ENCODE measurements around the gene ANTKMT. TPM values are rescaled to one million over a fixed set of nuclear protein-coding genes. Genes with fewer than 3 reads are reported as not detected.
A peak's percentile ranks its signal among the peaks of the same experiment; 100 is the strongest.

Gene ANTKMT
- total and polyA plus RNA-seq, 2 donors (not counting 3 experiments of a cell fraction or from before 2014, with no cell fraction given), result 26.1 to 27.9 TPM

DNA sequence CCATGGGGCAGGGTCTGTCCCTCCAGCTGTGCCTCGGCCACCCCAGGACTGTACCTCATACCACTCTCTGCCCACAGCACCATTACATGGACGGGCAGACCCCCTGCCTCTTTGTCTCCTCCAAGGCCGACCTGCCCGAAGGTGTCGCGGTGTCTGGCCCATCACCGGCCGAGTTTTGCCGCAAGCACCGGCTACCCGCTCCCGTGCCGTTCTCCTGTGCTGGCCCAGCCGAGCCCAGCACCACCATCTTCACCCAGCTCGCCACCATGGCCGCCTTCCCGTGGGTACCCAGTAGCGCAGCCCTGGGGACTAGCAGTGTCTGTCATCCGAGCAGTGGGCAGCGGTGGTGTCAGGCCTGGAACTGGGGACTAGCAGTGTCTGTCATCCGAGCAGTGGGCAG lies 48.1 kb upstream of the ANTKMT start:
- CTCF ChIA-PET, result no interaction called here

GRCh38 chr16:673399-673991 lies 47.5 kb upstream of the ANTKMT start:
- TSS peak; percentile 12 for BruUV-seq (replicated peaks)
- H4K20me1 ChIP-seq (replicated peaks; ENCODE audit: control insufficient read depth, extremely low read depth, insufficient read depth, low read length), result no peaks in the 10 kb centered on the region
- H3K27me3 ChIP-seq (ENCODE audit: control insufficient read depth in 2 of 2, insufficient read depth in 2 of 2, low read length in 2 of 2), result no peaks in the 10 kb centered on the region
- H3K9me3 ChIP-seq (replicated peaks; ENCODE audit: control insufficient read depth, insufficient read depth, low read length), result no peaks in the 10 kb centered on the region
- H3K9ac ChIP-seq (replicated peaks; ENCODE audit: extremely low read depth, insufficient read depth, low read length), result no peak overlapping the region
- DNase-seq (ENCODE audit: low read depth, low spot score), result no peak
- no peaks in the 10 kb centered on the region for H3K4me1 ChIP-seq (ENCODE audit: control insufficient read depth, extremely low read depth, insufficient read depth, low read length)
- ChIA-PET CTCF (no interaction called here), POLR2A (no interaction called here)
- no peaks in the 10 kb centered on the region for H3K9me1 ChIP-seq (replicated peaks; ENCODE audit: control insufficient read depth, extremely low read depth, insufficient read depth, low read length)
- peaks cover 13% of the 10 kb centered on the region for H3K79me2 ChIP-seq (ENCODE audit: control insufficient read depth, insufficient read depth, low read length)
- H3K36me3 ChIP-seq (ENCODE audit: control insufficient read depth in 2 of 2, extremely low read depth in 1 of 2, insufficient read depth in 2 of 2, low read length in 2 of 2), result peaks cover 5 to 35% of the 10 kb centered on the region in 2 experiments
- no peak overlapping the region for H3K4me3 ChIP-seq (replicated peaks in 1 of 3; ENCODE audit: insufficient read depth in 1 of 3, low read depth in 1 of 3, low read length in 3 of 3)
- dilution Hi-C loops (cut with MboI; ENCODE audit: extremely low pct_ligation_motif_present, low sequenced_read_pairs), result no loop called here
- no peak overlapping the region for H2AFZ ChIP-seq (ENCODE audit: low read depth, low read length)
- no peak for TF ChIP-seq JUN (IDR thresholded peaks at IDR 0.05; ENCODE audit: borderline replicate concordance, insufficient read depth, insufficient read length, low read depth)
- TF ChIP-seq EZH2 (IDR thresholded peaks at IDR 0.05; ENCODE audit: borderline replicate concordance, low read depth, low read length, severe bottlenecking), result no peak
- H3K27ac ChIP-seq (ENCODE audit: insufficient read depth, low read depth, low read length), result no peak overlapping the region
- intact Hi-C loops (cut with micrococcal nuclease), result no loop called here
- H3K4me2 ChIP-seq (ENCODE audit: insufficient read depth, low read length), result no peak overlapping the region
- no peak for FAIRE-seq

More for the DNA sequence above, 48.1 kb upstream of the ANTKMT start:
- no TSS peak for BruUV-seq (replicated peaks)
- H3K4me2 ChIP-seq (ENCODE audit: insufficient read depth, low read length), result no peak overlapping the region
- no peaks in the 10 kb centered on the region for H3K9me1 ChIP-seq (replicated peaks; ENCODE audit: control insufficient read depth, extremely low read depth, insufficient read depth, low read length)
- DNase-seq (ENCODE audit: low read depth, low spot score), result no peak
- no peak for TF ChIP-seq POLR2AphosphoS5 (IDR thresholded peaks at IDR 0.05; ENCODE audit: insufficient read depth, low read depth, low read length)
- no peak for TF ChIP-seq JUN (IDR thresholded peaks at IDR 0.05; ENCODE audit: borderline replicate concordance, insufficient read depth, insufficient read length, low read depth)
- no peak for TF ChIP-seq EZH2 (IDR thresholded peaks at IDR 0.05; ENCODE audit: borderline replicate concordance, low read depth, low read length, severe bottlenecking)
- no peak for TF ChIP-seq POLR2A (IDR thresholded peaks at IDR 0.05; ENCODE audit: low read depth, low read length)
- no peak for TF ChIP-seq MYC (IDR thresholded peaks at IDR 0.05; ENCODE audit: low read depth, low read length)
- no peak for TF ChIP-seq GATA2 (IDR thresholded peaks at IDR 0.05; ENCODE audit: insufficient read depth, insufficient read length, low read depth, low read length)
- no peak for TF ChIP-seq MAX (IDR thresholded peaks at IDR 0.05; ENCODE audit: insufficient read depth, insufficient read length)
- no peaks in the 10 kb centered on the region for H3K9me3 ChIP-seq (replicated peaks; ENCODE audit: control insufficient read depth, insufficient read depth, low read length)
- H4K20me1 ChIP-seq (replicated peaks; ENCODE audit: control insufficient read depth, extremely low read depth, insufficient read depth, low read length), result no peaks in the 10 kb centered on the region
- POLR2A ChIA-PET, result no interaction called here
- H3K4me3 ChIP-seq (replicated peaks in 1 of 3; ENCODE audit: insufficient read depth in 1 of 3, low read depth in 1 of 3, low read length in 3 of 3), result no peak overlapping the region
- no peak overlapping the region for H2AFZ ChIP-seq (ENCODE audit: low read depth, low read length)
- H3K27ac ChIP-seq (ENCODE audit: insufficient read depth, low read depth, low read length), result no peak overlapping the region
- H3K9ac ChIP-seq (replicated peaks; ENCODE audit: extremely low read depth, insufficient read depth, low read length), result no peak overlapping the region
- H3K79me2 ChIP-seq (ENCODE audit: control insufficient read depth, insufficient read depth, low read length), result peaks cover 18% of the 10 kb centered on the region
- H3K4me1 ChIP-seq (ENCODE audit: control insufficient read depth, extremely low read depth, insufficient read depth, low read length), result no peaks in the 10 kb centered on the region
- H3K27me3 ChIP-seq (ENCODE audit: control insufficient read depth in 2 of 2, insufficient read depth in 2 of 2, low read length in 2 of 2), result no peaks in the 10 kb centered on the region
- dilution Hi-C loops (cut with MboI; ENCODE audit: extremely low pct_ligation_motif_present, low sequenced_read_pairs) (no loop called here), intact Hi-C loops (cut with micrococcal nuclease) (no loop called here)
- H3K36me3 ChIP-seq (ENCODE audit: control insufficient read depth in 2 of 2, extremely low read depth in 1 of 2, insufficient read depth in 2 of 2, low read length in 2 of 2), result peaks cover 5 to 35% of the 10 kb centered on the region in 2 experiments
- FAIRE-seq, result no peak

All from endothelial cell of umbilical vein (primary cell).